Measurements from ENCODE around the gene CCM2.

- TF ChIP-seq POLR2A (IDR thresholded peaks at IDR 0.05; ENCODE audit: control extremely low read depth in 1 of 2, low read depth in 2 of 2, low read length in 2 of 2) = no peak
- no peak for TF ChIP-seq RAD21 (IDR thresholded peaks at IDR 0.05 in 1 of 2, conservative IDR thresholded peaks at IDR 0.05 in 1 of 2; ENCODE audit: low read depth in 2 of 2, low read length in 2 of 2)
- TF ChIP-seq KDM1A (IDR thresholded peaks at IDR 0.05; ENCODE audit: borderline replicate concordance, low read length) = no peak
- no peak for TF ChIP-seq CTCF (IDR thresholded peaks at IDR 0.05; ENCODE audit: control extremely low read depth in 1 of 3, insufficient read depth in 1 of 3, low read depth in 1 of 3, low read length in 3 of 3)
- no peak for TF ChIP-seq JUND (IDR thresholded peaks at IDR 0.05; ENCODE audit: low read length)
- TF ChIP-seq SIN3A (conservative IDR thresholded peaks at IDR 0.05 in 1 of 2, IDR thresholded peaks at IDR 0.05 in 1 of 2; ENCODE audit: low read depth in 1 of 2, low read length in 2 of 2) = no peak
- TF ChIP-seq SRF (IDR thresholded peaks at IDR 0.05; ENCODE audit: low read depth, low read length) = no peak
- TF ChIP-seq EZH2 (IDR thresholded peaks at IDR 0.05; ENCODE audit: low read depth, low read length, severe bottlenecking) = no peak
- TF ChIP-seq BRCA1 (IDR thresholded peaks at IDR 0.05; ENCODE audit: low read depth, low read length) = no peak
Measured at GRCh38 chr7:44964831-44965440, 35.1 kb upstream of the CCM2 start.

Data from H1 (cell line).